Liver (tissue), 9 donors: Measurements from ENCODE around the gene RPS6KA2. TPM values are rescaled to one million over a fixed set of nuclear protein-coding genes. Genes with fewer than 3 reads are reported as not detected.

Source experiments
- DNase-seq: peaks from one replicate; pipeline ENCODE4 v3.0.0-alpha.2; 2017; ENCODE audit warnings: low spot score
- H3K27ac ChIP-seq, 2 donors: one replicate each; pipeline ENCODE4 v1.7.0; 2013; ENCODE audit warnings: inconsistent platforms in 2 of 2, low read length in 2 of 2, control low read depth in 1 of 2, low read depth in 1 of 2, mild to moderate bottlenecking in 1 of 2
- H3K27me3 ChIP-seq, 4 donors: one replicate each; pipeline versions ENCODE4 v1.6.1 to v1.7.0; 2013; ENCODE audit warnings: low read length in 3 of 4, inconsistent platforms in 1 of 4, mild to moderate bottlenecking in 1 of 4, moderate library complexity in 1 of 4; ENCODE audit not compliant: control insufficient read depth in 4 of 4, insufficient read depth in 4 of 4
- H3K36me3 ChIP-seq, 4 donors: one replicate each; pipeline versions ENCODE4 v1.6.1 to v1.7.0; 2013; ENCODE audit warnings: low read length in 3 of 4, mild to moderate bottlenecking in 3 of 4, low read depth in 1 of 4, moderate library complexity in 1 of 4; ENCODE audit not compliant: control insufficient read depth in 4 of 4, insufficient read depth in 3 of 4
- H3K4me1 ChIP-seq, 4 donors: one replicate each; pipeline versions ENCODE4 v1.6.1 to v1.7.0; 2013; ENCODE audit warnings: low read length in 3 of 4, mild to moderate bottlenecking in 3 of 4, moderate library complexity in 1 of 4; ENCODE audit not compliant: control insufficient read depth in 4 of 4, insufficient read depth in 4 of 4
- H3K4me3 ChIP-seq, 3 donors: one replicate each; pipeline versions ENCODE4 v1.6.1 to v1.7.0; 2013; ENCODE audit warnings: low read length in 3 of 3, control low read depth in 1 of 3, low read depth in 1 of 3, mild to moderate bottlenecking in 1 of 3
- H3K9ac ChIP-seq, 2 donors: one replicate each; pipeline ENCODE4 v1.7.0; 2013; ENCODE audit warnings: low read length in 2 of 2, mild to moderate bottlenecking in 2 of 2, moderate library complexity in 2 of 2, control low read depth in 1 of 2, low read depth in 1 of 2
- H3K9me3 ChIP-seq, 4 donors: one replicate each; pipeline versions ENCODE4 v1.6.1 to v1.7.0; 2013; ENCODE audit warnings: low read length in 3 of 4; ENCODE audit not compliant: control insufficient read depth in 4 of 4
- ATF3 ChIP-seq: IDR thresholded peaks from 2 replicates; pipeline ENCODE4 v1.6.1; 2016; ENCODE audit warnings: antibody characterized with exemption
- EGR1 ChIP-seq, 2 donors: IDR thresholded peaks; 2 replicates each; pipeline ENCODE4 v1.6.1; 2016 to 2018; ENCODE audit warnings: antibody characterized with exemption in 2 of 2, low read depth in 2 of 2
- FOXA1 ChIP-seq: IDR thresholded peaks from 2 replicates; pipeline ENCODE4 v1.6.1; 2016; ENCODE audit warnings: antibody characterized with exemption
- FOXA2 ChIP-seq: IDR thresholded peaks from 2 replicates; pipeline ENCODE4 v1.6.1; 2016; ENCODE audit warnings: antibody characterized with exemption
- GABPA ChIP-seq, 2 donors: IDR thresholded peaks in 1 of 2; conservative IDR thresholded peaks in 1 of 2; 2 replicates each; pipeline ENCODE4 v1.6.1; 2016; ENCODE audit warnings: antibody characterized with exemption in 2 of 2, mild to moderate bottlenecking in 1 of 2, moderate library complexity in 1 of 2
- HNF4A ChIP-seq, 2 donors: conservative IDR thresholded peaks; 2 replicates each; pipeline ENCODE4 v1.6.1; 2016; ENCODE audit warnings: antibody characterized with exemption in 2 of 2, mild to moderate bottlenecking in 2 of 2
- HNF4G ChIP-seq: IDR thresholded peaks from 2 replicates; pipeline ENCODE4 v1.6.1; 2016; ENCODE audit warnings: antibody characterized with exemption
- JUND ChIP-seq, 2 donors: IDR thresholded peaks; 2 replicates each; pipeline ENCODE4 v1.6.1; 2016; ENCODE audit warnings: antibody characterized with exemption in 2 of 2
- MAX ChIP-seq: IDR thresholded peaks from 2 replicates; pipeline ENCODE4 v1.6.1; 2016; ENCODE audit warnings: antibody characterized with exemption
- RAD21 ChIP-seq, 2 donors: IDR thresholded peaks; 2 replicates each; pipeline ENCODE4 v1.6.1; 2016; ENCODE audit warnings: antibody characterized with exemption in 2 of 2, mild to moderate bottlenecking in 2 of 2
- REST ChIP-seq: IDR thresholded peaks from 2 replicates; pipeline ENCODE4 v1.6.1; 2016; ENCODE audit warnings: antibody characterized with exemption, mild to moderate bottlenecking
- RXRA ChIP-seq, 2 donors: IDR thresholded peaks; 2 replicates each; pipeline ENCODE4 v1.6.1; 2017 to 2018; ENCODE audit warnings: antibody characterized with exemption in 2 of 2, mild to moderate bottlenecking in 1 of 2
- SP1 ChIP-seq: IDR thresholded peaks from 2 replicates; pipeline ENCODE4 v1.6.1; 2018; ENCODE audit warnings: antibody characterized with exemption, mild to moderate bottlenecking
- TAF1 ChIP-seq: conservative IDR thresholded peaks from 2 replicates; pipeline ENCODE4 v1.6.1; 2016; ENCODE audit warnings: antibody characterized with exemption, mild to moderate bottlenecking
- YY1 ChIP-seq: IDR thresholded peaks from 2 replicates; pipeline ENCODE4 v1.6.1; 2016; ENCODE audit warnings: antibody characterized with exemption, mild to moderate bottlenecking
- ZBTB33 ChIP-seq: IDR thresholded peaks from 2 replicates; pipeline ENCODE4 v1.6.1; 2016; ENCODE audit warnings: antibody characterized with exemption
- WGBS: extraction: QIAGEN DNeasy Blood & Tissue Kit; methylation state at CpG from one replicate; pipeline ENCODE4 v1.1.7; 2013; 5-methylcytosine and 5-hydroxymethylcytosine counted together
- polyA plus RNA-seq, 2 donors: library from polyadenylated mRNA; stranded (reverse) in 1 of 2; unstranded in 1 of 2; fragments of 200-250 nt in 1 of 2; fragments of >200 nt in 1 of 2; fragmentation: Nextera tagmentation in 1 of 2; extraction: Ambion mirVana in 1 of 2; gene quantifications; one replicate each; pipeline versions ENCODE4 v1.2.1 to v1.2.3, GENCODE V29; 2013 to 2015
- total RNA-seq, 2 donors: library from RNA; depleted of rRNA; stranded (reverse); fragments of >200 nt; gene quantifications; one replicate each; pipeline ENCODE4 v1.2.3, GENCODE V29; 2014
- TF ChIP-seq, protein P1 (sequence below): fragments of 150-350 bp; IDR thresholded peaks from 2 replicates; pipeline ENCODE4 v1.5.1; 2017; ENCODE audit warnings: improper control_type of control experiment, low read depth, low read length; ENCODE audit not compliant: missing input control
- donor health status: healthy.
- donor health status: healthy.
- donor health status: healthy.
- donor health status: healthy.
- donor health status: healthy.

RPS6KA2 gene
- total and polyA plus RNA-seq, 4 donors = 2.5 to 9.0 (median 5.0) TPM

DNA sequence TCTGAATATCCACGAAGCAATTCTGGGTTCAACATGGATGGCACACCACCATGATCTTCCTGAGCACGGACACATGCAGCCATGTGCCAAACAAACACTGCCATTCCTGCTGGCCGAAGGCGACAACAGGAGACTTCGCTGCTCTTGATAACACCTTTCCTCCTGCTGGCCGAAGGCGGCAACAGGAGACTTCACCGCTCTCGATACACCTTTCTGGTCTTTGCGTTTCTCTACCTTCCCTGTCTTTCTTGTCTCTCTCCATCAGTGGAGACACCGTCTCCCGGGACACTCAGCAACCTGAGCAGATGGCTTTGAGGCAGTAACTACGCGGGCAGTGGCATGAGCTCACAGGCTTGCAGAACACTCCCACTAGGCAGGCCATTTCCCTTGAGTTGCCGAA, 189.4 kb downstream of the RPS6KA2 start:
- H3K9me3 ChIP-seq = no peaks in the 10 kb centered on the region
- TF ChIP-seq ATF3 = no peak
- TF ChIP-seq ZBTB33 = no peak
- TF ChIP-seq HNF4A (conservative IDR thresholded peaks at IDR 0.05) = no peak
- no peak for TF ChIP-seq TAF1
- TF ChIP-seq FOXA2 = no peak
- TF ChIP-seq JUND (IDR thresholded peaks at IDR 0.05) = no peak
- no peak for TF ChIP-seq REST
- no peak for TF ChIP-seq GABPA (IDR thresholded peaks at IDR 0.05 in 1 of 2, conservative IDR thresholded peaks at IDR 0.05 in 1 of 2)
- no peak for TF ChIP-seq HNF4G
- TF ChIP-seq, protein P1, sequence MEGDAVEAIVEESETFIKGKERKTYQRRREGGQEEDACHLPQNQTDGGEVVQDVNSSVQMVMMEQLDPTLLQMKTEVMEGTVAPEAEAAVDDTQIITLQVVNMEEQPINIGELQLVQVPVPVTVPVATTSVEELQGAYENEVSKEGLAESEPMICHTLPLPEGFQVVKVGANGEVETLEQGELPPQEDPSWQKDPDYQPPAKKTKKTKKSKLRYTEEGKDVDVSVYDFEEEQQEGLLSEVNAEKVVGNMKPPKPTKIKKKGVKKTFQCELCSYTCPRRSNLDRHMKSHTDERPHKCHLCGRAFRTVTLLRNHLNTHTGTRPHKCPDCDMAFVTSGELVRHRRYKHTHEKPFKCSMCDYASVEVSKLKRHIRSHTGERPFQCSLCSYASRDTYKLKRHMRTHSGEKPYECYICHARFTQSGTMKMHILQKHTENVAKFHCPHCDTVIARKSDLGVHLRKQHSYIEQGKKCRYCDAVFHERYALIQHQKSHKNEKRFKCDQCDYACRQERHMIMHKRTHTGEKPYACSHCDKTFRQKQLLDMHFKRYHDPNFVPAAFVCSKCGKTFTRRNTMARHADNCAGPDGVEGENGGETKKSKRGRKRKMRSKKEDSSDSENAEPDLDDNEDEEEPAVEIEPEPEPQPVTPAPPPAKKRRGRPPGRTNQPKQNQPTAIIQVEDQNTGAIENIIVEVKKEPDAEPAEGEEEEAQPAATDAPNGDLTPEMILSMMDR = no peak
- TF ChIP-seq MAX = no peak
- no peak for TF ChIP-seq EGR1 (IDR thresholded peaks at IDR 0.05; ENCODE audit: low read depth in 2 of 2)
- TF ChIP-seq FOXA1 = no peak
- TF ChIP-seq RXRA (IDR thresholded peaks at IDR 0.05) = no peak
- TF ChIP-seq YY1 = no peak
- TF ChIP-seq RAD21 (IDR thresholded peaks at IDR 0.05) = no peak
- TF ChIP-seq SP1 = no peak
- 96% methylated on average over 15 of the region's 15 CpGs for WGBS
- H3K27ac ChIP-seq = no peak overlapping the region
- no peaks in the 10 kb centered on the region for H3K27me3 ChIP-seq
- no peak overlapping the region for H3K4me3 ChIP-seq
- H3K36me3 ChIP-seq = no peaks in the 10 kb centered on the region
- DNase-seq = no peak
- no peaks in the 10 kb centered on the region for H3K4me1 ChIP-seq
- no peak overlapping the region for H3K9ac ChIP-seq
